ENCODE measurements around the gene NBAS. TPM values are rescaled to one million over a fixed set of nuclear protein-coding genes. Genes with fewer than 3 reads are reported as not detected.

Gene NBAS
- total and polyA plus RNA-seq, 10 of the 15 experiments (the other 5 are each of a cell fraction or from before 2014, with no cell fraction given) = 4.3 to 32.7 (median 20.8) TPM

- ChIA-PET SMC1A (ENCODE audit: uncharacterized antibody, unreplicated experiment) (interaction anchor here (1.8 kb wide), 1 partner anchor 8 kb away, joined by 4 read pairs; no protein-coding TSS in a partner anchor), RAD21 (ENCODE audit: unreplicated experiment) (no interaction called here), POLR2A (no interaction called here), CTCF (interaction anchor here (1.3 to 2.5 kb wide), 4 partner anchors 8 to 39 kb away, joined by 3 to 8 read pairs (median 6); no protein-coding TSS in a partner anchor)
- ATAC-seq = no peak
- Histone ChIP-seq H2AFZ (ENCODE audit: control insufficient read depth, low read depth, low read length) (no peak overlapping the region), H3K27me3 (replicated peaks in 1 of 2; ENCODE audit: control insufficient read depth in 2 of 2, insufficient read depth in 2 of 2, low read length in 1 of 2) (no peaks in the 10 kb centered on the region), H3K9me3 (replicated peaks; ENCODE audit: control insufficient read depth, insufficient read depth, low read length) (no peaks in the 10 kb centered on the region), H3K4me1 (ENCODE audit: control insufficient read depth, insufficient read depth, low read length) (peaks cover 8% of the 10 kb centered on the region), H4K20me1 (ENCODE audit: control insufficient read depth, insufficient read depth) (no peaks in the 10 kb centered on the region), H3K27ac (ENCODE audit: control insufficient read depth, insufficient read depth) (no peak overlapping the region), H3K9ac (ENCODE audit: control insufficient read depth, insufficient read depth, low read length) (no peak overlapping the region), H3K79me2 (ENCODE audit: control insufficient read depth, insufficient read depth, low read length) (no peaks in the 10 kb centered on the region), H3K4me2 (ENCODE audit: control insufficient read depth, insufficient read depth) (no peak overlapping the region), H3K36me3 (ENCODE audit: control insufficient read depth in 2 of 2, insufficient read depth in 2 of 2, low read length in 1 of 2) (no peaks in the 10 kb centered on the region; a peak in 3 of 4 replicates), H3K4me3 (no peak overlapping the region)
- TF ChIP-seq ZNF207 (IDR thresholded peaks at IDR 0.05; ENCODE audit: borderline replicate concordance) = no peak
- no peak for TF ChIP-seq NRF1 (conservative IDR thresholded peaks at IDR 0.05; ENCODE audit: low read depth, low read length)
- no peak for TF ChIP-seq ASH2L (IDR thresholded peaks at IDR 0.05; ENCODE audit: borderline replicate concordance, low read depth)
- no peak for TF ChIP-seq NFYA (IDR thresholded peaks at IDR 0.05; ENCODE audit: borderline replicate concordance, low read depth, low read length)
- no peak for TF ChIP-seq ATF2 (IDR thresholded peaks at IDR 0.05; ENCODE audit: low read length)
- no peak for TF ChIP-seq EP300 (IDR thresholded peaks at IDR 0.05; ENCODE audit: borderline replicate concordance in 1 of 2, control insufficient read depth in 1 of 2, low read depth in 2 of 2, low read length in 2 of 2)
- TF ChIP-seq KDM1A (IDR thresholded peaks at IDR 0.05; ENCODE audit: borderline replicate concordance) = no peak
- no peak for TF ChIP-seq ATF7 (IDR thresholded peaks at IDR 0.05; ENCODE audit: low read depth)
- no peak for TF ChIP-seq KLF5 (IDR thresholded peaks at IDR 0.05; ENCODE audit: partially characterized antibody)
- no peak for TF ChIP-seq MYB (IDR thresholded peaks at IDR 0.05; ENCODE audit: borderline replicate concordance, low read depth, low read length)
- no peak for TF ChIP-seq ZZZ3 (IDR thresholded peaks at IDR 0.05; ENCODE audit: control insufficient read depth, insufficient read length, low read depth)
- TF ChIP-seq IRF4 (IDR thresholded peaks at IDR 0.05; ENCODE audit: low read depth, low read length) = no peak
- BruUV-seq (replicated peaks) = no TSS peak
- WGBS (ENCODE audit: insufficient coverage, insufficient replicate concordance, low lambda C conversion rate, missing lambda C conversion rate) = 71% methylated on average over 4 of the region's 4 CpGs
- DNase-seq (ENCODE audit: low read depth, low spot score) = no peak
- FAIRE-seq = no peak
- intact Hi-C loops (cut with micrococcal nuclease; ENCODE audit: unreplicated experiment) = no loop called here
- in situ Hi-C loops (cut with MboI) = no loop called here
Observed at GRCh38 chr2:15538792-15539191, 22.3 kb downstream of the NBAS start.

All from GM12878 (cell line).